HepG2 (cell line): ENCODE measurements around the gene TRABD. TPM values are rescaled to one million over a fixed set of nuclear protein-coding genes. Genes with fewer than 3 reads are reported as not detected.

Source experiments
- ATAC-seq: fragments of 200-7000 bp; cut with Tn5 transposase; 3 replicates; pipeline ENCODE4 v1.9.1; 2020; ENCODE audit warnings: mild to moderate bottlenecking, moderate library complexity
- BruUV-seq: library from RNA; stranded (reverse); fragments of 400-500 nt; replicated peaks from 2 replicates; lab custom pipeline; 2021; lab: Mats Ljungman, UMichigan
- CTCF ChIA-PET: fragments of 300-600 bp; formaldehyde crosslinking; extraction: SDS; loops from one replicate; lab custom pipeline; 2021; ENCODE audit warnings: low total read pairs, inconsistent platforms, low intra/inter-chr PET ratio; lab: Yijun Ruan, JAX
- POLR2A ChIA-PET: fragments of 350-600 bp; sonication (Branson Sonifier 250); formaldehyde crosslinking; loops from one replicate; lab custom pipeline; 2020; ENCODE audit warnings: antibody characterized with exemption, inconsistent platforms; lab: Yijun Ruan, JAX
- DNase-seq: peaks from one replicate; pipeline ENCODE4 v3.0.0-alpha.2; 2015; ENCODE audit warnings: low spot score
- FAIRE-seq: peaks from 3 replicates; lab custom pipeline; 2011; peaks lifted over from hg19 to GRCh38; lab: Jason Lieb, UNC
- H2AFZ ChIP-seq: one replicate; pipeline ENCODE4 v1.6.1; 2011; ENCODE audit warnings: low read length, inconsistent platforms
- H3K27ac ChIP-seq: fragments of 300-600 bp; 3 replicates; pipeline ENCODE4 v1.8.0; 2011; ENCODE audit warnings: mixed run types, mild to moderate bottlenecking, mixed read lengths, low read length, inconsistent platforms; ENCODE audit not compliant: insufficient read depth; ENCODE audit errors: extremely low read length
- H3K27me3 ChIP-seq, 2 experiments: fragments of 200-600 bp in 1 of 2; 2 replicates in 1 of 2; 3 replicates in 1 of 2; pipeline versions ENCODE4 v1.6.0 to v1.8.0; 2011; ENCODE audit warnings: low read length in 2 of 2, mild to moderate bottlenecking in 2 of 2, moderate library complexity in 2 of 2, inconsistent platforms in 1 of 2; ENCODE audit not compliant: insufficient read depth in 2 of 2, control insufficient read depth in 1 of 2
- H3K36me3 ChIP-seq, 2 experiments: fragments of 200-600 bp in 1 of 2; replicated peaks in 1 of 2; 2 replicates in 1 of 2; 3 replicates in 1 of 2; pipeline versions ENCODE4 v1.5.1 to v1.8.0; 2011; ENCODE audit warnings: low read length in 2 of 2, inconsistent platforms in 1 of 2; ENCODE audit not compliant: insufficient read depth in 2 of 2, control insufficient read depth in 1 of 2
- H3K4me1 ChIP-seq: 2 replicates; pipeline ENCODE4 v1.5.1; 2012; ENCODE audit warnings: low read length, inconsistent platforms; ENCODE audit not compliant: insufficient read depth
- H3K4me2 ChIP-seq: 2 replicates; pipeline ENCODE4 v1.6.0; 2011; ENCODE audit warnings: low read depth, low read length, inconsistent platforms
- H3K4me3 ChIP-seq, 3 experiments: fragments of 200-600 bp in 1 of 3; sonication (generic), shearing (Covaris generic) in 1 of 3; replicated peaks in 1 of 3; 2 replicates each; pipeline ENCODE4 v1.5.1; 2011 to 2016; ENCODE audit warnings: low read length in 3 of 3, inconsistent platforms in 2 of 3, low read depth in 2 of 3, mild to moderate bottlenecking in 2 of 3, control low read depth in 1 of 3, mixed read lengths in 1 of 3; ENCODE audit not compliant: insufficient read depth in 1 of 3
- H3K79me2 ChIP-seq: one replicate; pipeline ENCODE4 v1.6.1; 2011; ENCODE audit warnings: low read length, inconsistent platforms; ENCODE audit not compliant: insufficient read depth
- H3K9ac ChIP-seq: 2 replicates; pipeline ENCODE4 v1.6.0; 2011; ENCODE audit warnings: mild to moderate bottlenecking, low read depth, low read length, inconsistent platforms; ENCODE audit not compliant: insufficient read depth
- H3K9me3 ChIP-seq: 2 replicates; pipeline ENCODE4 v1.5.1; 2012; ENCODE audit warnings: mild to moderate bottlenecking, low read length
- H4K20me1 ChIP-seq: 2 replicates; pipeline ENCODE4 v1.6.0; 2011; ENCODE audit warnings: inconsistent platforms, mild to moderate bottlenecking, low read length, moderate library complexity; ENCODE audit not compliant: insufficient read depth
- AGO2 ChIP-seq: fragments of 200-400 bp; formaldehyde crosslinking; optimal IDR thresholded peaks from 2 replicates; pipeline ENCODE3; 2017; ENCODE audit warnings: mild to moderate bottlenecking, low read depth, low read length, moderate library complexity
- HIVEP1 ChIP-seq: sonication (generic); formaldehyde crosslinking; IDR thresholded peaks from 2 replicates; pipeline ENCODE4 v1.4.0; 2020; ENCODE audit warnings: mild to moderate bottlenecking, missing genetic modification reagents
- RBM22 ChIP-seq: fragments of 200-400 bp; formaldehyde crosslinking; optimal IDR thresholded peaks from 2 replicates; pipeline ENCODE3; 2017; ENCODE audit warnings: mild to moderate bottlenecking, low read length, moderate library complexity
- WGBS: methylation state at CpG from one replicate; pipeline ENCODE4 v1.1.6; 2017; ENCODE audit warnings: low lambda C conversion rate; 5-methylcytosine and 5-hydroxymethylcytosine counted together
- in situ Hi-C: cut with HindIII; loops from 2 replicates; pipeline ENCODE4 v1.10.0; 2017; ENCODE audit warnings: low pct_unique_long_range_greater_than_20kb; ENCODE audit not compliant: extremely low pct_ligation_motif_present
- intact Hi-C: fragments of 100-400 bp; cut with micrococcal nuclease; formaldehyde crosslinking; loops from one replicate; pipeline ENCODE4 v1.10.0; 2022; ENCODE audit not compliant: unreplicated experiment
- polyA plus RNA-seq, 8 experiments: library from polyadenylated mRNA; depleted of rRNA in 3 of 8; stranded (reverse) in 7 of 8; unstranded in 1 of 8; fragments of >200 nt; fragmentation: Illumina TruSeq in 4 of 8; extraction: Trizol in 4 of 8; gene quantifications; 2 replicates each; pipeline versions ENCODE4 v1.2.1 to v1.2.3, GENCODE V29; 2011 to 2016; ENCODE audit warnings: low read depth in 4 of 8, missing spikeins in 1 of 8, mixed read lengths in 1 of 8; ENCODE audit not compliant: insufficient read depth in 1 of 8
- total RNA-seq, 5 experiments: library from RNA; depleted of rRNA; stranded (reverse); fragments of >200 nt; fragmentation: Illumina TruSeq; extraction: Trizol; gene quantifications; 2 replicates each; pipeline ENCODE4 v1.2.3, GENCODE V29; 2016; ENCODE audit warnings: low read depth in 1 of 5
- TF ChIP-seq, protein P1 (sequence below): sonication (generic); formaldehyde crosslinking; IDR thresholded peaks from 2 replicates; pipeline ENCODE4 v1.4.0; 2020; ENCODE audit warnings: missing genetic modification reagents
- TF ChIP-seq, protein P2 (sequence below): sonication (generic); formaldehyde crosslinking; IDR thresholded peaks from 2 replicates; pipeline ENCODE4 v1.8.1; 2023; ENCODE audit warnings: mild to moderate bottlenecking, inconsistent platforms, moderate library complexity, missing genetic modification reagents, borderline replicate concordance

The TRABD gene
- total and polyA plus RNA-seq, 2 of the 13 experiments (the other 11 are each of a cell fraction or from before 2014, with no cell fraction given), result 21.5 to 28.9 TPM

- no peak for DNase-seq
- Histone ChIP-seq H3K36me3 (peaks cover 19 to 21% of the 10 kb centered on the region in 2 experiments; a peak in 4 of 5 replicates), H3K27me3 (no peaks in the 10 kb centered on the region), H4K20me1 (peaks cover 6% of the 10 kb centered on the region), H3K9ac (no peak overlapping the region), H3K79me2 (peaks cover 8% of the 10 kb centered on the region), H3K9me3 (no peaks in the 10 kb centered on the region), H3K4me1 (peaks cover 14% of the 10 kb centered on the region), H3K4me2 (no peak overlapping the region), H3K27ac (no peak overlapping the region), H3K4me3 (no peak overlapping the region), H2AFZ (no peak overlapping the region)
- WGBS, result 94% methylated on average over 11 of the region's 23 CpGs
- in situ Hi-C loops (no loop called here), intact Hi-C loops (no loop called here)
- TF ChIP-seq AGO2, result no peak
- TF ChIP-seq, protein P1, sequence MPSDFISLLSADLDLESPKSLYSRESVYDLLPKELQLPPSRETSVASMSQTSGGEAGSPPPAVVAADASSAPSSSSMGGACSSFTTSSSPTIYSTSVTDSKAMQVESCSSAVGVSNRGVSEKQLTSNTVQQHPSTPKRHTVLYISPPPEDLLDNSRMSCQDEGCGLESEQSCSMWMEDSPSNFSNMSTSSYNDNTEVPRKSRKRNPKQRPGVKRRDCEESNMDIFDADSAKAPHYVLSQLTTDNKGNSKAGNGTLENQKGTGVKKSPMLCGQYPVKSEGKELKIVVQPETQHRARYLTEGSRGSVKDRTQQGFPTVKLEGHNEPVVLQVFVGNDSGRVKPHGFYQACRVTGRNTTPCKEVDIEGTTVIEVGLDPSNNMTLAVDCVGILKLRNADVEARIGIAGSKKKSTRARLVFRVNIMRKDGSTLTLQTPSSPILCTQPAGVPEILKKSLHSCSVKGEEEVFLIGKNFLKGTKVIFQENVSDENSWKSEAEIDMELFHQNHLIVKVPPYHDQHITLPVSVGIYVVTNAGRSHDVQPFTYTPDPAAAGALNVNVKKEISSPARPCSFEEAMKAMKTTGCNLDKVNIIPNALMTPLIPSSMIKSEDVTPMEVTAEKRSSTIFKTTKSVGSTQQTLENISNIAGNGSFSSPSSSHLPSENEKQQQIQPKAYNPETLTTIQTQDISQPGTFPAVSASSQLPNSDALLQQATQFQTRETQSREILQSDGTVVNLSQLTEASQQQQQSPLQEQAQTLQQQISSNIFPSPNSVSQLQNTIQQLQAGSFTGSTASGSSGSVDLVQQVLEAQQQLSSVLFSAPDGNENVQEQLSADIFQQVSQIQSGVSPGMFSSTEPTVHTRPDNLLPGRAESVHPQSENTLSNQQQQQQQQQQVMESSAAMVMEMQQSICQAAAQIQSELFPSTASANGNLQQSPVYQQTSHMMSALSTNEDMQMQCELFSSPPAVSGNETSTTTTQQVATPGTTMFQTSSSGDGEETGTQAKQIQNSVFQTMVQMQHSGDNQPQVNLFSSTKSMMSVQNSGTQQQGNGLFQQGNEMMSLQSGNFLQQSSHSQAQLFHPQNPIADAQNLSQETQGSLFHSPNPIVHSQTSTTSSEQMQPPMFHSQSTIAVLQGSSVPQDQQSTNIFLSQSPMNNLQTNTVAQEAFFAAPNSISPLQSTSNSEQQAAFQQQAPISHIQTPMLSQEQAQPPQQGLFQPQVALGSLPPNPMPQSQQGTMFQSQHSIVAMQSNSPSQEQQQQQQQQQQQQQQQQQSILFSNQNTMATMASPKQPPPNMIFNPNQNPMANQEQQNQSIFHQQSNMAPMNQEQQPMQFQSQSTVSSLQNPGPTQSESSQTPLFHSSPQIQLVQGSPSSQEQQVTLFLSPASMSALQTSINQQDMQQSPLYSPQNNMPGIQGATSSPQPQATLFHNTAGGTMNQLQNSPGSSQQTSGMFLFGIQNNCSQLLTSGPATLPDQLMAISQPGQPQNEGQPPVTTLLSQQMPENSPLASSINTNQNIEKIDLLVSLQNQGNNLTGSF (CRISPR knock-in tag), result no peak
- TF ChIP-seq, protein P2, sequence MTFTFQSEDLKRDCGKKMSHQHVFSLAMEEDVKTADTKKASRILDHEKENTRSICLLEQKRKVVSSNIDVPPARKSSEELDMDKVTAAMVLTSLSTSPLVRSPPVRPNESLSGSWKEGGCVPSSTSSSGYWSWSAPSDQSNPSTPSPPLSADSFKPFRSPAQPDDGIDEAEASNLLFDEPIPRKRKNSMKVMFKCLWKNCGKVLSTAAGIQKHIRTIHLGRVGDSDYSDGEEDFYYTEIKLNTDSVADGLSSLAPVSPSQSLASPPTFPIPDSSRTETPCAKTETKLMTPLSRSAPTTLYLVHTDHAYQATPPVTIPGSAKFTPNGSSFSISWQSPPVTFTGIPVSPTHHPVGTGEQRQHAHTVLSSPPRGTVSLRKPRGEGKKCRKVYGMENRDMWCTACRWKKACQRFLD (CRISPR knock-in tag), result no peak
- peak; percentile 27 for TF ChIP-seq RBM22
- TF ChIP-seq HIVEP1, result no peak
- no peak for ATAC-seq
- FAIRE-seq, result no peak
- POLR2A ChIA-PET, result interaction anchor here (1.0 kb wide), 1 partner anchor 10 kb away, joined by 3 read pairs; no protein-coding TSS in a partner anchor
- CTCF ChIA-PET, result no interaction called here
- no TSS peak for BruUV-seq
These were observed 11.5 kb downstream of the TRABD start for GRCh38 chr22:50197000-50197800.
